SK-N-MC (cell line): ENCODE results near the gene TMED8.

ENCODE experiments used
- EZH2 ChIP-seq: fragments of 200-600 bp; sonication (generic); IDR thresholded peaks from one replicate; pipeline ENCODE4 v1.6.1; 2017; ENCODE audit warnings: antibody characterized with exemption
- FOXP2 ChIP-seq: optimal IDR thresholded peaks from 2 replicates; pipeline ENCODE3; 2011; ENCODE audit warnings: mild to moderate bottlenecking, moderate library complexity; ENCODE audit not compliant: insufficient read depth; ENCODE audit errors: extremely low read length, control extremely low read depth
- POLR2AphosphoS5 ChIP-seq: IDR thresholded peaks from 2 replicates; pipeline ENCODE4 v1.6.1; 2012; ENCODE audit warnings: mild to moderate bottlenecking, low read depth, low read length, borderline replicate concordance

DNA sequence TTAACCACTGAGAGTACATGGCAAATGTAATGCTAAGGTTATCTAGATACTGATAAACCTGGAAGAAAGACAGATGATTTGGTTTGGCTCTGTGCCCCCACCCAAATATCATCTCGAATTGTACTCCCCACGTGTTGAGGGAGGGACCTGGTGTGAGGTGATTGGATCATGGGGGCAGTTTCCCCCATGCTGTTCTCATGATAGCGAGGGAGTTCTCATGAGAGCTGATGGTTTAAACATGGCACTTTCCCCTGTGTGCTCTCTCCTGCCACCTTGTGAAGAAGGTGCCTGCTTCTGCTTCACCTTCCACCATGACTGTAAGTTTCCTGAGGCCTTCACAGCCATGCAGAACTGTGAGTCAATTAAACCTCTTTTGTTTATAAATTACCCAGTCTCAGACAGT, 32.2 kb upstream of the TMED8 start:
- TF ChIP-seq POLR2AphosphoS5 (no peak), EZH2 (no peak), FOXP2 (no peak)
